DMS53 (cell line): ENCODE measurements around the gene UCHL3.

Source experiments
- DNase-seq: peaks from one replicate; lab custom pipeline; 2025; lab: John Stamatoyannopoulos, UW

UCHL3 gene

GRCh38 chr13:75628801-75629200, 79.2 kb downstream of the UCHL3 start:
- no peak for DNase-seq

GRCh38 chr13:75633285-75633684, 83.7 kb downstream of the UCHL3 start:
- no peak for DNase-seq

- DNase-seq, result peak; percentile 58
Observed at GRCh38 chr13:75635101-75635827, 85.7 kb downstream of the UCHL3 start.

GRCh38 chr13:75635828-75636435, 86.3 kb downstream of the UCHL3 start, which contains the start of gene LMO7:
LMO7 (plus strand) TSS chr13:75636330; CDS start chr13:75636658, 328 bp downstream.
- peak; percentile 61 for DNase-seq

GRCh38 chr13:75636436-75637180, 87.0 kb downstream of the UCHL3 start:
- peak; percentile 60 for DNase-seq

- DNase-seq, result peak; percentile 12
Observed at GRCh38 chr13:75637181-75637750, 87.7 kb downstream of the UCHL3 start.

GRCh38 chr13:75639454-75639853, 89.9 kb downstream of the UCHL3 start:
- no peak for DNase-seq

- DNase-seq, result no peak
Observed at GRCh38 chr13:75641026-75641425, 91.4 kb downstream of the UCHL3 start.

GRCh38 chr13:75643182-75643581, 93.6 kb downstream of the UCHL3 start:
- DNase-seq, result no peak

GRCh38 chr13:75643693-75644092, 94.1 kb downstream of the UCHL3 start:
- no peak for DNase-seq

GRCh38 chr13:75645141-75645540, 95.5 kb downstream of the UCHL3 start:
- DNase-seq, result no peak

GRCh38 chr13:75647126-75647784, 97.7 kb downstream of the UCHL3 start:
- DNase-seq, result no peak

GRCh38 chr13:75648446-75648845, 98.9 kb downstream of the UCHL3 start:
- no peak for DNase-seq

GRCh38 chr13:75651013-75651412, 101.4 kb downstream of the UCHL3 start:
- no peak for DNase-seq

- DNase-seq, result no peak
Observed at GRCh38 chr13:75652726-75653125, 103.1 kb downstream of the UCHL3 start.
